HG03565 (cell line): ENCODE results near the gene FOCAD.
"Not testable (repeated sequence)": the region's sequence is repeated elsewhere in the genome, so short reads cannot be mapped to it uniquely, and the experiment has no call there.

Experiments
- ATAC-seq: cut with Tn5 transposase; IDR thresholded peaks from one replicate; pipeline ENCODE4 v1.9.1; 2021; ENCODE audit warnings: mild to moderate bottlenecking, moderate library complexity; ENCODE audit not compliant: unreplicated experiment

The FOCAD gene

GRCh38 chr9:20945856-20946255, 261.8 kb downstream of the FOCAD start:
- ATAC-seq: no peak

GRCh38 chr9:20948703-20949102, 264.6 kb downstream of the FOCAD start:
- no peak for ATAC-seq

GRCh38 chr9:20950707-20951106, 266.6 kb downstream of the FOCAD start:
- no peak for ATAC-seq

- ATAC-seq: no peak
Measured at GRCh38 chr9:20962536-20963225, 278.6 kb downstream of the FOCAD start.

GRCh38 chr9:20972684-20973083, 288.6 kb downstream of the FOCAD start:
- ATAC-seq: no peak

GRCh38 chr9:20973246-20973947, 289.3 kb downstream of the FOCAD start:
- not testable (repeated sequence) for ATAC-seq

GRCh38 chr9:20974191-20974938, 290.3 kb downstream of the FOCAD start:
- not testable (repeated sequence) for ATAC-seq

- no peak for ATAC-seq
Measured at GRCh38 chr9:20978249-20978648, 294.2 kb downstream of the FOCAD start.

GRCh38 chr9:20980832-20981455, 296.9 kb downstream of the FOCAD start:
- ATAC-seq: peak; percentile 83

GRCh38 chr9:20981486-20981885, 297.4 kb downstream of the FOCAD start:
- ATAC-seq: no peak

- no peak for ATAC-seq
Measured at GRCh38 chr9:20984506-20984905, 300.4 kb downstream of the FOCAD start.

GRCh38 chr9:20985851-20986600, 302.0 kb downstream of the FOCAD start:
- ATAC-seq: no peak

- no peak for ATAC-seq
Measured at GRCh38 chr9:20987521-20987920, 303.5 kb downstream of the FOCAD start.

GRCh38 chr9:20988061-20988460, 304.0 kb downstream of the FOCAD start:
- ATAC-seq: no peak

GRCh38 chr9:20988671-20989315, 304.7 kb downstream of the FOCAD start:
- ATAC-seq: no peak

- ATAC-seq: no peak
Measured at GRCh38 chr9:20989923-20990341, 305.9 kb downstream of the FOCAD start.

GRCh38 chr9:20990867-20991266, 306.8 kb downstream of the FOCAD start:
- no peak for ATAC-seq

GRCh38 chr9:20994486-20994885, 310.4 kb downstream of the FOCAD start:
- ATAC-seq: no peak

- no peak for ATAC-seq
Measured at GRCh38 chr9:20995616-20996015, 311.6 kb downstream of the FOCAD start.

- ATAC-seq: peak; percentile 74
Measured at GRCh38 chr9:20996809-20997208, 312.8 kb downstream of the FOCAD start.
